ENCODE measurements around the gene RORB.

The RORB gene

GRCh38 chr9:74724317-74724716, 227.2 kb downstream of the RORB start:
- FAIRE-seq, result no peak
- no peak for DNase-seq (ENCODE audit: insufficient read length, low spot score)
- TF ChIP-seq CTCF (IDR thresholded peaks at IDR 0.05; ENCODE audit: insufficient read depth, missing control alignments), result no peak

DNA sequence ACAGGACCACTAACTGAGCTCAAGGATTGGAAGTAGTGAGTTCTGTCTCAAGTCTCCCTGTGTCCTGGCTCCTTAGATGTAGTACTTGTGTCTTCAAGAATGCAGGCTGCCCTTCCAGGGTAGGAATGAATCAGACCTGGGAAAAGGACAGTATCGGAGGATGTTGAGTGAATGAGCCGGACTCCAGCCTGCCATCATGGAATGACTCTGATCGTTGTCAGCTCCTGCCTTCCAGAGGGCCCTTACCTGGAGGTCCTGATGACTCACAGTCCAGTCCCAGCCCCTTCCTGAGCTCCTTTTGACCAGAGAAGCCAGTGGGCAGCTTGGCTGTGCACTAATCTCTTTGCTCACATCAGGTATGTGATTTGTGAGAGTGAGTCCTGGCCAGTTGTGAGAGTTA, 229.4 kb downstream of the RORB start:
- FAIRE-seq (no peak), DNase-seq (ENCODE audit: insufficient read length, low spot score) (no peak)
- TF ChIP-seq CTCF (IDR thresholded peaks at IDR 0.05; ENCODE audit: insufficient read depth, missing control alignments), result no peak

- FAIRE-seq, result no peak
- TF ChIP-seq CTCF (IDR thresholded peaks at IDR 0.05; ENCODE audit: insufficient read depth, missing control alignments), result no peak
- no peak for DNase-seq (ENCODE audit: insufficient read length, low spot score)
These were observed 231.0 kb downstream of the RORB start for GRCh38 chr9:74728176-74728575.

DNA sequence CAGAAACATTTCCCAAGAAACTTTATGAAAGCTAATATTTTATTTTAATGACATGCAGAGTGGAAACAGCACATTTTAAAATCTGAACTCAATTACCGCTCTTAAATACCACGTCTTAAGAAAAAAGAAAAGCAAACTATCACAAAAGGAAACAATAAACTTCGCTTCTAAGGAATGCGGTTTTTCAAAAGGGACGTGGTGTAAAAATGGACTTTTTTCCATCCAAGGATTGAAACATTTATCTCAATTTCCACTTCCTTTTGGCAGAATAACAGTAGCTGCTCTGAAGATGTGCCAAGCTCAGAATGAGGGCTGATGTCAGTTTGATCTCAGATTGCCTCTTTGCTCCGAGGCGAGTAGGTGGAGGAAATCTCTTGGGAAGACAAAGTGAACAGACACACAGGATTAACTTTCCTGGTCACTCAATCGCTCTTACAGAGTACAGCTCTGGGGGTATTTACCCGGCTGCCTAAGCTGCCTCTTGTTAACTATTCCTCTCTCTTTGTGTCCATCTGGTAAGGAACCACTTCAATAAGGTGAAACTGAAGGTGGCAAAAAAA, 232.1 kb downstream of the RORB start:
- peak; percentile 21 for FAIRE-seq

GRCh38 chr9:74735761-74736160, 238.6 kb downstream of the RORB start:
- TF ChIP-seq CTCF (IDR thresholded peaks at IDR 0.05; ENCODE audit: insufficient read depth, missing control alignments), result no peak
- FAIRE-seq, result no peak
- DNase-seq (ENCODE audit: insufficient read length, low spot score), result no peak

More for the DNA sequence above, 232.1 kb downstream of the RORB start:
- TF ChIP-seq CTCF (IDR thresholded peaks at IDR 0.05; ENCODE audit: insufficient read depth, missing control alignments), result no peak
- DNase-seq (ENCODE audit: insufficient read length, low spot score), result peak; percentile 21

GRCh38 chr9:74736646-74737045, 239.5 kb downstream of the RORB start:
- DNase-seq (ENCODE audit: insufficient read length, low spot score), result no peak

More at GRCh38 chr9:74736646-74737045, 239.5 kb downstream of the RORB start:
- no peak for TF ChIP-seq CTCF (IDR thresholded peaks at IDR 0.05; ENCODE audit: insufficient read depth, missing control alignments)
- FAIRE-seq, result no peak

All from D721Med (cell line).